ENCODE results near the gene MORN5. TPM values are rescaled to one million over a fixed set of nuclear protein-coding genes. Genes with fewer than 3 reads are reported as not detected.

MORN5 gene
- total and polyA plus RNA-seq, 2 experiments from 2014 or later, result not detected

DNA sequence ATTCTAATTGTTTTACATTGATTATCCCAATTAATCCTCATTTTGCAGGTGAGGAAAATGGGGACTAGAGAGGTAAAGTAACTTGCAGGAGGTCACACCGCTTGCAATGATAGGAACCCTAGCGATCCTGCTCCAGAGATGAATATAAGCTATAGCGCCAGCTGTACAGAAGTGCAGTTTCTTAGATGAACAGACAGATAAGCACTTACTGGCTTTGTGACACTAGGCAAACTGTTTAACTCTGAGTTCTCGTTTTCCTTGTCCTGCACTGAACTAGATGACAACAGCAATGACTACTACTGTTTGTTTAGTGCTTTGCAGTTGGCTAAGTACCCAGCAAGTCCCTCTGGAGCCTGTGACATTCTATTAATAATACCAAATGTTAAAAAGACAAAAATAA is 57.9 kb downstream of the MORN5 start:
- Histone ChIP-seq H3K79me2 (ENCODE audit: insufficient read depth) (no peaks in the 10 kb centered on the region), H2AFZ (no peak overlapping the region), H3K27ac (no peak overlapping the region), H3K4me3 (no peak overlapping the region), H3K4me2 (ENCODE audit: unreplicated experiment) (no peak overlapping the region), H3K9ac (no peak overlapping the region), H4K20me1 (ENCODE audit: insufficient read depth) (no peaks in the 10 kb centered on the region), H3K27me3 (replicated peaks; ENCODE audit: insufficient read depth) (peaks cover 91% of the 10 kb centered on the region), H3K9me2 (ENCODE audit: insufficient read depth) (no peaks in the 10 kb centered on the region), H3K4me1 (ENCODE audit: insufficient read depth) (peaks cover 7% of the 10 kb centered on the region; the same call in 1 of the 2 replicates), H3K36me3 (ENCODE audit: low read depth) (no peaks in the 10 kb centered on the region), H3K9me3 (ENCODE audit: low read depth) (no peaks in the 10 kb centered on the region), H3F3A (ENCODE audit: insufficient read depth) (0 out of 2 replicates have a peak, but pooled peaks cover 4% of the 10 kb centered on the region)
- DNase-seq, result no peak
- in situ Hi-C loops (cut with MboI), result no loop called here
- 65 to 66% methylated on average over 4 of the region's 4 CpGs for WGBS, 2 experiments (ENCODE audit: low coverage in 1 of 2, low lambda C conversion rate in 2 of 2, missing lambda C conversion rate in 2 of 2)
- TF ChIP-seq EZH2phosphoT487 (IDR thresholded peaks at IDR 0.05; ENCODE audit: insufficient read depth, low read depth), result no peak
- no peak for TF ChIP-seq EZH2 (IDR thresholded peaks at IDR 0.05; ENCODE audit: insufficient read depth, poor library complexity, severe bottlenecking)

DNA sequence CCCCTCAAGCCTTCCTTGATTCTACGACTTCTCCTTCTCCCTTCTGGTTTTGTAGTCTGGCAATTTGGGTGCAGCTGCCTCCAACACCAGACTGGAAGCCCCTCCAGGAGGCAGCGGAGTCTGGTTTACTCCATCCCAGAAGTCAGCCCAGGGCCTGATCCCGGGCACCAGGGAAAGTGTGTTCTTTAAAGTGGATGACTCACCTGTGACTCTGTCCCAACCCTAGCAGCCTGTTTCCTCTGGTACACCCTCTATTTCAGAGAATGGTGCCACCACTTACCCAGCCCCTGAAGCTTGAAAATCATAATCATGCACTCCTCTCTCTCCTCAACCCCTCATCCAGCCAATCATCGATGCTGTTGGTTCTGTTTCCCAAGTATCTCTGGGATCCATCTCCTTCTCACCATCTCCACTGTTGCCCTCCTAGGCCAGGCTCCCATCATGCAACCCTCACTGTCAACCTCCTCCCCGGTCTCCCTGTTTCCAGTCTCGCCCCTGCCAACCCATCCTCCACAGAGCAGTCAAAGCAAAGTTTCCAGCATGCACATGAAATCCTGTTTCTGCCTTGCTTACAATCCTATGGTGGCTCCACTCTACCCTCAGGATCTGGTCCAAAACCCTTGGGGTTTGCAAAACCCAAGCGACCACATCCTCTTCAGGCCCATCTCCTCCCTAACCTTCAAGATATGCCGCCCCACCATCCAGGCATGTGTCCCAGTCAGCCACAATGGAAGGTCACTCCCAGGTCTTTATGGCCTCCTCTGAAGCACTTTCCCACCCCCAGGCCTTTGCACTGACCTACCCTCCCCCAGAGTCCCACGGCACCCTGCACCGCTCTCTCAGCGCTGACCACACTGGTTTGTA is 58.6 kb downstream of the MORN5 start:
- DNase-seq, result peak; percentile 46
- Histone ChIP-seq H3K9me3 (ENCODE audit: low read depth) (no peaks in the 10 kb centered on the region), H3K4me3 (no peak overlapping the region), H3K9ac (no peak overlapping the region), H3K27ac (no peak overlapping the region), H3K9me2 (ENCODE audit: insufficient read depth) (no peaks in the 10 kb centered on the region), H3F3A (ENCODE audit: insufficient read depth) (0 out of 2 replicates have a peak, but pooled peaks cover 4% of the 10 kb centered on the region), H3K36me3 (ENCODE audit: low read depth) (no peaks in the 10 kb centered on the region), H2AFZ (no peak overlapping the region), H3K4me2 (ENCODE audit: unreplicated experiment) (no peak overlapping the region), H4K20me1 (ENCODE audit: insufficient read depth) (no peaks in the 10 kb centered on the region), H3K4me1 (ENCODE audit: insufficient read depth) (peaks cover 7% of the 10 kb centered on the region; the same call in 1 of the 2 replicates), H3K79me2 (ENCODE audit: insufficient read depth) (no peaks in the 10 kb centered on the region), H3K27me3 (replicated peaks; ENCODE audit: insufficient read depth) (peaks cover 95% of the 10 kb centered on the region)
- WGBS, 2 experiments (ENCODE audit: low coverage in 1 of 2, low lambda C conversion rate in 2 of 2, missing lambda C conversion rate in 2 of 2), result 67 to 68% methylated on average over 10 to 11 of the region's 11 CpGs
- in situ Hi-C loops (cut with MboI), result no loop called here
- no peak for TF ChIP-seq EZH2phosphoT487 (IDR thresholded peaks at IDR 0.05; ENCODE audit: insufficient read depth, low read depth)
- no peak for TF ChIP-seq EZH2 (IDR thresholded peaks at IDR 0.05; ENCODE audit: insufficient read depth, poor library complexity, severe bottlenecking)

DNA sequence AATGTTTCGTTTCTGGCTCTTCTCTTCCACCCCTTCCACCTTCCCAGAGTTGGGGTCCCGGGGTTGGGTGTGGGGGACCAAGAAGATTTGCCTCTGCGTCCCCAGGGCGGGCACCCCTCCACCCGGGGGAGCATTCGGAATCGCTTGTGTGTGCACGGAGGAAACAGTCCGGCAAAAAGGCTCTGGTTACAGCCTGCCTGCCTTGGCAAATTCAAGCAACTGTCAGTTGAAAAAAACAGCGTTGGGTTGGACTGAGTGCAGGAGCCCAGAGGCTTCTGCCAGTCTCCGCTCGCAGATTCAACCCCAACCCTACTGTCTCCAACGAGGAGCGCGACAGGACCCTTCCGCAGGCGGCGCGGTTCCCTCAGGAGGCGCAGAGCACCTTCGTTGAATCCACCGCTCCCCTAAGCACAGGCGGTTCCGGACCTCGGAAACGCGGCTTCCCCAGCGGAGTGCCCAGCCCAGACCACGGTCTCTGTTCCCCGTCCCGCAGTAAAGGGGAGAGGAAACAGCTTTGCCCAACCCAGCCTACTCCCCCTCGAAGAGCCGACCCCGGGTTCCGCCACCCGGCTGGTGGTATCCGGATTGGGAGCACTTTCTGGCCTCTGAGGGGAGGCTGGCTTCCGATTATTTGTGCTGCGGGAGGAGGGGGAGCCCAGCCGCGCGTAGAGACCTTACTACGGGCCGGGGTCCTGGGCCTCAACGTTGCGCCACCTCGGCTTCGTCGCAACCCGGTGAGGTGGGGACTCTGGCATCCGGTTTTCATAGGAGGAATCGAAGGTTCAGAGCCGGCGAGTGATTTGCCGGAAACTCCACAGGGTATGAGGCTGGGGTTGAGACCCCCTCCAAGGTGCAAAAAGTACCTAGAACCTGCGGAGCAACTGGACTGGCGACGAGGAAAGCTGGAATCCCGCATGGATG is 59.5 kb downstream of the MORN5 start:
- H2AFZ ChIP-seq, result peak overlapping the region; percentile 18; the same call in 1 of the 2 replicates
- 6 to 8% methylated on average over 57 to 59 of the region's 59 CpGs for WGBS, 2 experiments (ENCODE audit: low coverage in 1 of 2, low lambda C conversion rate in 2 of 2, missing lambda C conversion rate in 2 of 2)
- DNase-seq, result peak; percentile 38
- in situ Hi-C loops (cut with MboI), result no loop called here
- H3K4me1 ChIP-seq (ENCODE audit: insufficient read depth), result peaks cover 7% of the 10 kb centered on the region; the same call in 1 of the 2 replicates
- H3K4me3 ChIP-seq, result 0 out of 2 replicates have a peak overlapping the region, but pooled peaks have one; percentile 22
- H3K27ac ChIP-seq, result no peak overlapping the region
- H3K79me2 ChIP-seq (ENCODE audit: insufficient read depth), result no peaks in the 10 kb centered on the region
- TF ChIP-seq EZH2 (IDR thresholded peaks at IDR 0.05; ENCODE audit: insufficient read depth, poor library complexity, severe bottlenecking) (peak; percentile 68), EZH2phosphoT487 (IDR thresholded peaks at IDR 0.05; ENCODE audit: insufficient read depth, low read depth) (peak; percentile 68)
- H3K9me2 ChIP-seq (ENCODE audit: insufficient read depth), result no peaks in the 10 kb centered on the region
- no peaks in the 10 kb centered on the region for H3K9me3 ChIP-seq (ENCODE audit: low read depth)
- H3F3A ChIP-seq (ENCODE audit: insufficient read depth), result 0 out of 2 replicates have a peak, but pooled peaks cover 4% of the 10 kb centered on the region
- no peaks in the 10 kb centered on the region for H4K20me1 ChIP-seq (ENCODE audit: insufficient read depth)
- peak overlapping the region; percentile 3 for H3K4me2 ChIP-seq (ENCODE audit: unreplicated experiment)
- no peak overlapping the region for H3K9ac ChIP-seq
- H3K27me3 ChIP-seq (replicated peaks; ENCODE audit: insufficient read depth), result peaks cover 98% of the 10 kb centered on the region
- no peaks in the 10 kb centered on the region for H3K36me3 ChIP-seq (ENCODE audit: low read depth)

Data from GM23248 (cell line).